ENCODE results near the gene NBL1. TPM values are rescaled to one million over a fixed set of nuclear protein-coding genes. Genes with fewer than 3 reads are reported as not detected.
A peak's percentile ranks its signal among the peaks of the same experiment; 100 is the strongest.
"Not testable (repeated sequence)": the region's sequence is repeated elsewhere in the genome, so short reads cannot be mapped to it uniquely, and the experiment has no call there.

The NBL1 gene
- total RNA-seq, 1 donor from 2014 or later = 159 TPM

DNA sequence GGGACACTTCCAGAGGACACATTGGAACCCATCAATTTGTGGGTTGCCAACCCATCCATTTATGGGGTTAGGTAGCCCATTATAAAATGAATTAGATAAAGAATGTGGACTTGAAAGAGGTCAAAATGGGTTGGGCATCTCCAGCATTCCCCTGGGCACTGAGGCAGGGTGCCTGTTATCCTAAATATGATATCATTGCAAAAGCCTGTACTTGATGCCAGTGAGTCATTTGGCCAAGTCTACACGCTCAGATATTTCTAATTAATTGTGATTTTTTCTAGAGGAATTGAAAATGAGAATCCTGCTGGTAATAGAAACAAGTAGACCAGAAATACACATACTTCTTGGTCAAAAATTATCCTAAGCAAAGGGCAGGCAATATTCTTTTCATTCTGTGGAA lies 21.9 kb upstream of the NBL1 start:
- Mint-ChIP-seq H3K36me3 (ENCODE audit: low read depth) (peaks cover 10% of the 10 kb centered on the region), H3K9me3 (ENCODE audit: low read depth) (no peaks in the 10 kb centered on the region), H3K4me3 (ENCODE audit: unreplicated experiment) (no peak overlapping the region)

DNA sequence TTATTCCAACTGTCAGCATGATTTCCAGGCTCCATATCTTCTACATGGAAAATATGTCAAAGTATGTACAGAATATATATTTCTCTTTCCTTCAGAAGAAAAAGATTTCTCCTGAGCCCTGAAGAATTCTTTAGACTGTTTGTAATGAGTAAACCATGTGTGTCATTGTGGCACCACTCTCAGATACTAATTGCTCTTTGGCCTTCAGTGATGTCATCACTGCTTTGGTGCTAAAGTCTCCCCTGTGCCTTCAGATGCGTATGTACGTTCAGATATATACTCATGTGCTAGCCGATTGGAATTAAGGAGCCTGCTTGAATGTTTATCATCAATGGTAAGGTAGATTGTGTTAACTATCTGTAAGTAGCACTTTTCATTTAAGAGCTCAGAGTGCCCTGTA lies 20.6 kb upstream of the NBL1 start:
- Mint-ChIP-seq H3K4me1 (ENCODE audit: low read depth) (peaks cover 52% of the 10 kb centered on the region), H3K27ac (ENCODE audit: unreplicated experiment) (peak overlapping the region; percentile 13)

More for the DNA sequence above, 21.9 kb upstream of the NBL1 start:
- H3K27me3 Mint-ChIP-seq (ENCODE audit: low read depth) = no peaks in the 10 kb centered on the region
- TF ChIP-seq CTCF (IDR thresholded peaks at IDR 0.05) = no peak
- peak overlapping the region; percentile 89 for H3K27ac Mint-ChIP-seq (ENCODE audit: unreplicated experiment)
- DNase-seq (ENCODE audit: low spot score) = no peak
- H3K4me1 Mint-ChIP-seq (ENCODE audit: low read depth) = peaks cover 60% of the 10 kb centered on the region

DNA sequence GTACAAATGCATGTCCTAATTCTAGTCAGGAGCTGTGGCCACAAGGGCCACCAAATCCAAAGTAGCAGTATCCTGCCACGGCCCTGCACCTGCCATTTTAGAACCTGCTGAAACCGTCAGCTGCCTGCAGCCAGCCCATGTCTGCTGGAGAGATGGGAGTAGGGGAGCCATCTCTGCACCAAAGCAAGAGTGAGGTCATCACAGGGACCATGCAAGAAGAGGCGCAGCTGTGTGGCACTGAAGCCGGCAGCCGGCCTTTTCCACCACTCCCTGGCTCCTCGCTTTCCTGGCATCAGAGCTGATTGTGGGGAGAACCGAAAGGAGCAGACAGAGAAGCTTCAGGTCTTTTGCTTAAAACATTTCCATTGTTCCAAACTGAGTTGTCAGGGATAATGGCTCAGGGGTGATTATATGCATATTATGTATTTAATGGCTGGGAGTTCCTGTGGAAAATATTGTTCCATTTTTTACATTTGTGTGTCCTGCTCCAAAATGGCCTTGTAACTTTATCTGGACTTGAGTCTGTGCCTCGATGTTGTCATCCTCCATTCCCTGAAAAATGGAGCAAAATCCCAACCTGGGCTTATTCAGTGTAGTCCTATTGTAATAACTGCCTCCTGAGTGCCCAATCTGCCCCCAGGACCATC lies 18.7 kb upstream of the NBL1 start:
- H3K36me3 Mint-ChIP-seq (ENCODE audit: low read depth) = peaks cover 15% of the 10 kb centered on the region

More for the DNA sequence above, 20.6 kb upstream of the NBL1 start:
- TF ChIP-seq CTCF (IDR thresholded peaks at IDR 0.05) = no peak
- DNase-seq (ENCODE audit: low spot score) = no peak
- Mint-ChIP-seq H3K4me3 (ENCODE audit: unreplicated experiment) (no peak overlapping the region), H3K9me3 (ENCODE audit: low read depth) (no peaks in the 10 kb centered on the region), H3K36me3 (ENCODE audit: low read depth) (peaks cover 14% of the 10 kb centered on the region), H3K27me3 (ENCODE audit: low read depth) (no peaks in the 10 kb centered on the region)

GRCh38 chr1:19628879-19629278 lies 15.2 kb upstream of the NBL1 start:
- H3K27ac Mint-ChIP-seq (ENCODE audit: unreplicated experiment) = no peak overlapping the region
- no peak overlapping the region for H3K4me3 Mint-ChIP-seq (ENCODE audit: unreplicated experiment)
- no peak for DNase-seq (ENCODE audit: low spot score)
- no peak for TF ChIP-seq CTCF (IDR thresholded peaks at IDR 0.05)
- H3K4me1 Mint-ChIP-seq (ENCODE audit: low read depth) = peaks cover 12% of the 10 kb centered on the region
- H3K36me3 Mint-ChIP-seq (ENCODE audit: low read depth) = peaks cover 10% of the 10 kb centered on the region
- H3K27me3 Mint-ChIP-seq (ENCODE audit: low read depth) = no peaks in the 10 kb centered on the region
- H3K9me3 Mint-ChIP-seq (ENCODE audit: low read depth) = no peaks in the 10 kb centered on the region

More for the DNA sequence above, 18.7 kb upstream of the NBL1 start:
- no peak overlapping the region for H3K4me3 Mint-ChIP-seq (ENCODE audit: unreplicated experiment)
- H3K27me3 Mint-ChIP-seq (ENCODE audit: low read depth) = no peaks in the 10 kb centered on the region
- H3K4me1 Mint-ChIP-seq (ENCODE audit: low read depth) = peaks cover 40% of the 10 kb centered on the region
- no peak for TF ChIP-seq CTCF (IDR thresholded peaks at IDR 0.05)
- DNase-seq (ENCODE audit: low spot score) = no peak
- no peaks in the 10 kb centered on the region for H3K9me3 Mint-ChIP-seq (ENCODE audit: low read depth)
- no peak overlapping the region for H3K27ac Mint-ChIP-seq (ENCODE audit: unreplicated experiment)

GRCh38 chr1:19629357-19629756 lies 14.8 kb upstream of the NBL1 start:
- no peaks in the 10 kb centered on the region for H3K9me3 Mint-ChIP-seq (ENCODE audit: low read depth)
- TF ChIP-seq CTCF (IDR thresholded peaks at IDR 0.05) = no peak
- H3K27me3 Mint-ChIP-seq (ENCODE audit: low read depth) = no peaks in the 10 kb centered on the region
- H3K4me3 Mint-ChIP-seq (ENCODE audit: unreplicated experiment) = no peak overlapping the region
- H3K36me3 Mint-ChIP-seq (ENCODE audit: low read depth) = peaks cover 9% of the 10 kb centered on the region
- no peak for DNase-seq (ENCODE audit: low spot score)
- H3K27ac Mint-ChIP-seq (ENCODE audit: unreplicated experiment) = no peak overlapping the region
- H3K4me1 Mint-ChIP-seq (ENCODE audit: low read depth) = peaks cover 12% of the 10 kb centered on the region

- not testable (repeated sequence) for H3K27ac Mint-ChIP-seq (ENCODE audit: unreplicated experiment)
- H3K4me1 Mint-ChIP-seq (ENCODE audit: low read depth) = peaks cover 12% of the 10 kb centered on the region
Observed at GRCh38 chr1:19630192-19630591, 13.9 kb upstream of the NBL1 start.

More at GRCh38 chr1:19630192-19630591, 13.9 kb upstream of the NBL1 start:
- H3K4me3 Mint-ChIP-seq (ENCODE audit: unreplicated experiment); H3K9me3 Mint-ChIP-seq (ENCODE audit: low read depth); H3K27me3 Mint-ChIP-seq (ENCODE audit: low read depth); H3K36me3 Mint-ChIP-seq (ENCODE audit: low read depth); DNase-seq (ENCODE audit: low spot score): not testable (repeated sequence)

All from chondrocyte (in vitro differentiated cells).